HG02938 (cell line): ENCODE measurements around the gene ABCC8.

Experiments used
- ATAC-seq: cut with Tn5 transposase; IDR thresholded peaks from one replicate; pipeline ENCODE4 v1.9.1; 2021; ENCODE audit warnings: mild to moderate bottlenecking, moderate library complexity; ENCODE audit not compliant: unreplicated experiment

The ABCC8 gene

GRCh38 chr11:17476317-17477083 lies at the start of gene ABCC8:
ABCC8 (minus strand) TSS chr11:17476845; CDS start chr11:17476776, 69 bp downstream.
- ATAC-seq = no peak

- no peak for ATAC-seq
Observed at GRCh38 chr11:17526326-17526725, 49.7 kb upstream of the ABCC8 start.

- ATAC-seq = no peak
Observed at GRCh38 chr11:17525570-17525969, 48.9 kb upstream of the ABCC8 start.

GRCh38 chr11:17524221-17524620 lies 47.6 kb upstream of the ABCC8 start:
- no peak for ATAC-seq

GRCh38 chr11:17522655-17523054 lies 46.0 kb upstream of the ABCC8 start:
- ATAC-seq = no peak

- ATAC-seq = no peak
Observed at GRCh38 chr11:17521106-17521900, 44.7 kb upstream of the ABCC8 start.

GRCh38 chr11:17519061-17519885 lies 42.6 kb upstream of the ABCC8 start:
- ATAC-seq = no peak

GRCh38 chr11:17518366-17518765 lies 41.7 kb upstream of the ABCC8 start:
- ATAC-seq = no peak

GRCh38 chr11:17517186-17517585 lies 40.5 kb upstream of the ABCC8 start:
- no peak for ATAC-seq

- no peak for ATAC-seq
Observed at GRCh38 chr11:17516551-17517150, 40.0 kb upstream of the ABCC8 start.

GRCh38 chr11:17515443-17516176 lies 39.0 kb upstream of the ABCC8 start:
- ATAC-seq = no peak

GRCh38 chr11:17514476-17514875 lies 37.8 kb upstream of the ABCC8 start:
- no peak for ATAC-seq

GRCh38 chr11:17513853-17514252 lies 37.2 kb upstream of the ABCC8 start:
- ATAC-seq = no peak

GRCh38 chr11:17512101-17512500 lies 35.5 kb upstream of the ABCC8 start:
- no peak for ATAC-seq

GRCh38 chr11:17511571-17511970 lies 34.9 kb upstream of the ABCC8 start:
- no peak for ATAC-seq

GRCh38 chr11:17510507-17511206 lies 34.0 kb upstream of the ABCC8 start:
- ATAC-seq = no peak

- ATAC-seq = no peak
Observed at GRCh38 chr11:17508791-17509190, 32.1 kb upstream of the ABCC8 start.

GRCh38 chr11:17508306-17508705 lies 31.7 kb upstream of the ABCC8 start:
- no peak for ATAC-seq

GRCh38 chr11:17507773-17508172 lies 31.1 kb upstream of the ABCC8 start:
- no peak for ATAC-seq

- ATAC-seq = peak; percentile 52
Observed at GRCh38 chr11:17506942-17507341, 30.3 kb upstream of the ABCC8 start.
